K562 (cell line): ENCODE measurements around the gene HSD3B2.

Experiments
- BRCA1 ChIP-seq, 2 experiments: fragments of 450-650 bp in 1 of 2; sonication (generic) in 1 of 2; formaldehyde crosslinking in 1 of 2; IDR thresholded peaks; 2 replicates each; pipeline versions ENCODE4 v1.5.0 to v1.6.1; 2017 to 2020; ENCODE audit warnings: mild to moderate bottlenecking in 1 of 2, missing genetic modification reagents in 1 of 2
- EHMT2 ChIP-seq: fragments of 450-650 bp; IDR thresholded peaks from 2 replicates; pipeline ENCODE4 v1.6.1; 2018; ENCODE audit warnings: antibody characterized with exemption
- EP300 ChIP-seq: IDR thresholded peaks from 2 replicates; pipeline ENCODE4 v1.6.1; 2012; ENCODE audit warnings: low read length, improper control_type of control experiment
- ETV6 ChIP-seq, 3 experiments: fragments of 150-350 bp in 1 of 3; sonication (generic) in 1 of 3; formaldehyde crosslinking in 1 of 3; IDR thresholded peaks; 2 replicates each; pipeline versions ENCODE4 v1.6.1 to v1.8.0; 2014 to 2022; ENCODE audit warnings: borderline replicate concordance in 2 of 3, low read depth in 2 of 3, antibody characterized with exemption in 1 of 3, low read length in 1 of 3, mild to moderate bottlenecking in 1 of 3, missing genetic modification reagents in 1 of 3
- ILK ChIP-seq: fragments of 450-650 bp; IDR thresholded peaks from 2 replicates; pipeline ENCODE4 v1.6.1; 2016; ENCODE audit warnings: missing genetic modification characterization, low read depth, mild to moderate bottlenecking, missing compliant biosample characterization, moderate library complexity, borderline replicate concordance
- KLF6 ChIP-seq: fragments of 250-450 bp; sonication (Bioruptor Pico); IDR thresholded peaks from 2 replicates; pipeline ENCODE4 v1.4.0; 2020; ENCODE audit warnings: mild to moderate bottlenecking, moderate library complexity, borderline replicate concordance
- NFXL1 ChIP-seq: fragments of 450-650 bp; formaldehyde crosslinking; IDR thresholded peaks from 2 replicates; pipeline ENCODE4 v1.4.0; 2021; ENCODE audit warnings: mild to moderate bottlenecking
- POLR2A ChIP-seq: fragments of 450-650 bp; conservative IDR thresholded peaks from 2 replicates; pipeline ENCODE4 v1.6.1; 2016
- RNF219 ChIP-seq: fragments of 250-450 bp; sonication (Bioruptor Pico); IDR thresholded peaks from 2 replicates; pipeline ENCODE4 v1.5.0; 2022; ENCODE audit warnings: mild to moderate bottlenecking
- SMAD3 ChIP-seq: fragments of 450-650 bp; formaldehyde crosslinking; conservative IDR thresholded peaks from 2 replicates; pipeline ENCODE4 v1.4.0; 2020; ENCODE audit warnings: mild to moderate bottlenecking
- ZC3H11A ChIP-seq: IDR thresholded peaks from 2 replicates; pipeline ENCODE4 v1.6.1; 2012; ENCODE audit warnings: low read depth, low read length, improper control_type of control experiment
- TF ChIP-seq, protein P1 (sequence below): sonication (generic); formaldehyde crosslinking; IDR thresholded peaks from 2 replicates; pipeline ENCODE4 v1.9.0; 2022; ENCODE audit warnings: mild to moderate bottlenecking, missing genetic modification reagents

- TF ChIP-seq EHMT2 (no peak), EP300 (no peak), BRCA1 (IDR thresholded peaks at IDR 0.05) (no peak), BRCA1 (CRISPR knock-in tag; IDR thresholded peaks at IDR 0.05) (no peak), SMAD3 (CRISPR knock-in tag) (no peak), ILK (tag) (no peak), ETV6 (IDR thresholded peaks at IDR 0.05; ENCODE audit: borderline replicate concordance in 1 of 2, low read depth in 2 of 2, low read length in 1 of 2) (no peak), ETV6 (CRISPR knock-in tag; IDR thresholded peaks at IDR 0.05; ENCODE audit: borderline replicate concordance) (no peak), NFXL1 (CRISPR knock-in tag) (no peak), KLF6 (CRISPR knock-in tag) (no peak), ZC3H11A (no peak), POLR2A (no peak), RNF219 (no peak)
- TF ChIP-seq, protein P1, sequence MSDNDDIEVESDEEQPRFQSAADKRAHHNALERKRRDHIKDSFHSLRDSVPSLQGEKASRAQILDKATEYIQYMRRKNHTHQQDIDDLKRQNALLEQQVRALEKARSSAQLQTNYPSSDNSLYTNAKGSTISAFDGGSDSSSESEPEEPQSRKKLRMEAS (CRISPR knock-in tag): no peak
Observed at GRCh38 chr1:119387858-119388257, 27.1 kb upstream of the HSD3B2 start.
